Stimulated activated CD8-positive, alpha-beta memory T cell treated with anti-CD3 and anti-CD28 coated beads, Interleukin-7, amount 100 ng/mL, for 4 hours (primary cell): Measurements from ENCODE around the gene MYL2.
A peak's percentile ranks its signal among the peaks of the same experiment; 100 is the strongest.
"Not testable (repeated sequence)": the region's sequence is repeated elsewhere in the genome, so short reads cannot be mapped to it uniquely, and the experiment has no call there.

Experiments used
- DNase-seq, 2 donors: peaks; one replicate each; pipeline ENCODE4 v3.0.0-alpha.2; 2020; ENCODE audit warnings: low read depth in 2 of 2

MYL2 gene, protein sequence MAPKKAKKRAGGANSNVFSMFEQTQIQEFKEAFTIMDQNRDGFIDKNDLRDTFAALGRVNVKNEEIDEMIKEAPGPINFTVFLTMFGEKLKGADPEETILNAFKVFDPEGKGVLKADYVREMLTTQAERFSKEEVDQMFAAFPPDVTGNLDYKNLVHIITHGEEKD

GRCh38 chr12:110920324-110920910 lies at the start of gene MYL2:
TSS of gene MYL2 (minus strand) at chr12:110920579. CDS start at chr12:110920529, 50 bp downstream.
- no peak for DNase-seq

DNA sequence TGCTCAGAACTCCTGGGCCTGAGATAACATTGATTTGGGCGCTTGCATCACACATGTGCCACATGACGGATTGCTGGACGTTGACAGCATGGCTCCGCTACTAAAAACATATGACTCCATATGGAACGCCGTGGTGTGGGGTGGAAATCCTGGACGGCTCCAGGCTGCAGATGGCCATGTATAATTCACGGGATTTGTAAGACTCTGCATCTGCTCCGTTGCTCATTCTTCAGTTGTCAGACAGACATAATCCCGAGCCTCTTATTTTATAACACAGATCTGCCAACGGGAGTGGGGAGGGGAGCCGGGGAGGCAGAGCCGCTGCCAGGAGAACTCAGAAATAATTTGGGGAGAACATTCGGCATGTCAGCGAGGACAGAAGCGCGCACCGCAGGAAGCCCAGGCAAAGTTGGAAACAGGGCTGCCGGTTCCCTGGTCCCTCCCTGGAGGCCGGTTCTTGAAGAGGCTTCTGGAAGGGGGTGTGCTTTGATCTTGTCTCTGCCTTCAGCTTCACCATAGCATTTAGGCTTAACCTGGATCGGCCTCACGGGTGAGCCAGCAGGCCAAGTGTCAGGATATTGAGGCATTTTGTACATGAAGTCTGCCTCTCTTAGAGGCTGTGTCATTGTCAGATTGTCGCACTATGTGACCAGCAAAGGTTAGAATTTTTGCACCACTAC lies 45.8 kb upstream of the MYL2 start:
- DNase-seq = no peak

GRCh38 chr12:110965574-110965973 lies 45.2 kb upstream of the MYL2 start:
- DNase-seq = no peak

GRCh38 chr12:110960795-110961194 lies 40.4 kb upstream of the MYL2 start:
- no peak for DNase-seq

DNA sequence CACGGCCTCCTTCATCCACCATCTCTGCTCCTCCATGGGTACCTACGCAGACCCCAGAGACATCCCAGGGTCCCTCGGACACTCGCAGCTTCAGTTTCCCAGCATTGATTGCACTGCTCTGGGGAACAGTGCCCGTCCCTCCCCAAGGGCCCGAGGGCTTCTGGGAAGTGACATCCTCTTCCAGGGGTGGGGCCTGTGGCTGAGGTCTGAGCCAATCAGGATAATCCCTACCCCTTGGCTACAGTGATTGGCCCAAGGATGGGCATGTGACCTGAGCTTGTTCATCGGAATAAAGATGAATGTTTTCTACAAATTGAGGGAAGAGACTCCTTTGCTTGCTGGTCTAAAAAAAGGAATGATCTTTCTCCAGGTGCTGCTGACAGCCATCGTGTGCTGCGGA lies 37.3 kb upstream of the MYL2 start:
- DNase-seq = no peak

- DNase-seq = no peak
Observed at GRCh38 chr12:110957159-110957558, 36.8 kb upstream of the MYL2 start.

GRCh38 chr12:110950867-110951266 lies 30.5 kb upstream of the MYL2 start:
- DNase-seq = not testable (repeated sequence)

- DNase-seq = not testable (repeated sequence)
Observed at GRCh38 chr12:110950466-110950865, 30.1 kb upstream of the MYL2 start.

GRCh38 chr12:110948041-110948440 lies 27.7 kb upstream of the MYL2 start:
- DNase-seq = no peak

- no peak for DNase-seq
Observed at GRCh38 chr12:110943373-110943772, 23.0 kb upstream of the MYL2 start.

GRCh38 chr12:110941391-110941790 lies 21.0 kb upstream of the MYL2 start:
- no peak for DNase-seq

DNA sequence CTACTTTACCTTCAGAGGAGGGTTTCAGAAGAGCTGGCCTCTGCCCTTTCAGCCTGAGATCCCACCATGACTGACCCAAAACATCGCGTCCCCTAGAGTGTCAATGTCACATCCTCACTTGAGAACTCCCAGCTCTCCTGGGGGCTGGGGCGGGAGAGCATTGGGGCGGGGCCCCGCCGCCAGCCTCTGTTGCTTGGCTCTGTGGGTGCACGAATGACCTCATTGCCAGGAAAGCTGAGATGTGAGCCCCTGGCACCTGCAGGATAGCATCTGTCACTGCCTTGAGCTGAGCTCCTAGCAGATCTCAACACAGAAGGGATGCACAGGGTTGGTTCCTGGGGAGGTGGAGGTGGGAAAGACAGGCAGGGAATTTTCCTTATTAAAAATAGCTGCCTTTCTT lies 20.6 kb upstream of the MYL2 start:
- no peak for DNase-seq

GRCh38 chr12:110940296-110940695 lies 19.9 kb upstream of the MYL2 start:
- no peak for DNase-seq

GRCh38 chr12:110937104-110937641 lies 16.8 kb upstream of the MYL2 start:
- DNase-seq = peak in 1 of 2 donors; percentile 8

DNA sequence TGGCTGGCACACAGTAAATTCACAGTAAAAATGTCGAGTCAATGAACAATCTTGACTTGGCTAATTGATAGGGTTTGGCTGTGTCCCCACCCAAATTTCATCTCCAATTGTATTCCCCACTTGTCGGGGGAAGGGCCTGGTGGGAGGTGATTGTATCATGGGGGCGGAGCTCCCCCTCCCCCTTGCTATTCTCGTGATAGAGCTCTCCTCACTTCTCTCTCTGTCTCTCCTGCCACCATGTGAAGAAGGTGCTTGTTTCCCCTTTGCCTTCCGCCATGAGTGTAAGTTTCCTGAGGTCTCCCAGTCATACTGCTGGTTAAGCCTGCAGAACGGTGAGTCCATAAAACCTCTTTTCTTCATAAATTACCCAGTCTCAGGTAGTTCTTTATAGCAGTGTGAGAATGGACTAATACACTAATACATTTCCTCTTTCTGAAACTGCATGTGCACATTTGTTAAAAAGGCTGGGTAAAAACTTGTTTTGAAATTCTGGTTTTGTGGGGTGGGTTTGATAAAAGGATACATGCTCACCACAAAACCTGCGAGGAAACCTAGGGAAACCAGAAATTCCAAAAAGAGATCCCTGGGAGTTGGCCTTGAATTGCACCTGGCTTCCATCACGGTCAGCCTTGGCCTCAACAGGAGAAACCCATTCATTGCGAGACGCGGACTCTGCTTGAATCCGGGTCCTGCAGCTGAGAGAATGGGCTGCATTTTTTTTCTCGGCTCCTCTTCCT lies 16.2 kb upstream of the MYL2 start:
- no peak for DNase-seq

GRCh38 chr12:110935588-110935987 lies 15.2 kb upstream of the MYL2 start:
- DNase-seq = no peak

- no peak for DNase-seq
Observed at GRCh38 chr12:110934093-110934852, 13.9 kb upstream of the MYL2 start.

DNA sequence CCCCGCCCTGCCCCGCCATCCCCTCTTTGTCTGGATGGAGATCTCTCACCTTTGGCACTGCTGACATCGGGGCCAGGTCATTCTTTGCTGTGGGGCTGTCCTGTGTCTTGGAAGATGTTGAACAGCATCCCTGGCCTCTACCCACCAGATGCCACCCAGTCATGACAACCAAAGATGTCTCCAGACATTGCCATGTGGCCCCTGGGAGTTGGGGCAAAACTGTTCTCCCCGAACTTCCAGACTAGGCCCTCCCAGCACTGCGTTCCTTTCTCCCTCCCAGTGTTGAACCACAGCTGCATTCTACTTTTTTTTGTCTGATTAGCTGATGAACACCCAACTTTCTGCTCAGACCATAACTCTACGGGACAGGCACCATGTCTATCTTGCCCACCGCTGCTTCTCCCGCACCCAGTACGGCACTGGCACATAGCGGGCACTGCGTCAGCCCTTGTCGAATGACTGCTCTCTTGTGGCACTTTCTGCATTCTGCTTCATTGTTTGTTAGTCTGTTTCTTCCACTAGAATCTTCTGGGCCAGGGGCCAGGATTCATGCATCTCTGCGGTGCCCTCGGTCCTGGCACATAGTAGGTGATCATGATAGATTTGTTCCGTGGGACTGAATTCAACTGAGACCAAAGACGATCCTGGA lies 13.1 kb upstream of the MYL2 start:
- DNase-seq = no peak

GRCh38 chr12:110932046-110932445 lies 11.7 kb upstream of the MYL2 start:
- no peak for DNase-seq

DNA sequence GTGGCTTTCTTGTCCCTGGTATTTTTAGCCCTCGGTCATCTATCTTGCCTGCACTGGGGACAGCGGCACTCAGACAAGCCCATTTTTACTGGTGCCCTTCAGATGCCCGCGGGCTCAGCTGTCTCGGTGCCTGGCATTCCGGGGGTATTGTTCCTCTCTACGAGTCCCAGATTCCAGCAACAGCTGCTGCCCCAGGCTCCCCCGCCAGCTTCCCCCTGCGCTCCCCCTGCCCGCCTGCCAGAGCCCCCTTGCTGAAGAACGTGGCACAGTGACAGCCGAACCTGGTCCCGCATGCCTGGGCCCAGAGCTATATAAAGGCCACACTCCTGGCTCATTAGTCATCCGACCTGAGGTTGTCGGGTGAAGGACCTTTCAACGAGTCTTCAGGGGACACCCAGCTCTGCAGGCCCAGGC lies 10.9 kb upstream of the MYL2 start:
- no peak for DNase-seq
